Brain microvascular endothelial cell (primary cell): ENCODE measurements around the gene UBE2J2.

Source experiments
- DNase-seq: peaks from one replicate; pipeline ENCODE4 v3.0.0-alpha.2; 2020
- H3K27ac ChIP-seq: fragments of 250-450 bp; sonication (Bioruptor Pico); 2 replicates; pipeline ENCODE4 v1.5.1; 2020; ENCODE audit warnings: mild to moderate bottlenecking, moderate library complexity
- H3K27me3 ChIP-seq: fragments of 250-450 bp; sonication (Bioruptor Pico); replicated peaks from 2 replicates; pipeline ENCODE4 v1.5.1; 2020; ENCODE audit warnings: mild to moderate bottlenecking
- H3K36me3 ChIP-seq: fragments of 250-450 bp; sonication (Bioruptor Pico); replicated peaks from 2 replicates; pipeline ENCODE4 v1.5.1; 2020; ENCODE audit warnings: mild to moderate bottlenecking
- H3K4me3 ChIP-seq: 2 replicates; pipeline ENCODE4 v1.5.1; 2011; ENCODE audit warnings: low read depth, mild to moderate bottlenecking, control low read depth, low read length, moderate library complexity
- in situ Hi-C: cut with HindIII; loops from 2 replicates; pipeline ENCODE4 v1.10.0; 2017; ENCODE audit warnings: low sequenced_read_pairs, low pct_ligation_motif_present
- TF ChIP-seq, protein P1 (sequence below): IDR thresholded peaks from 2 replicates; pipeline ENCODE4 v1.5.1; 2011; ENCODE audit warnings: low read depth, mild to moderate bottlenecking, moderate library complexity, low read length, control low read depth, inconsistent platforms; ENCODE audit errors: missing control alignments

The UBE2J2 gene

DNA sequence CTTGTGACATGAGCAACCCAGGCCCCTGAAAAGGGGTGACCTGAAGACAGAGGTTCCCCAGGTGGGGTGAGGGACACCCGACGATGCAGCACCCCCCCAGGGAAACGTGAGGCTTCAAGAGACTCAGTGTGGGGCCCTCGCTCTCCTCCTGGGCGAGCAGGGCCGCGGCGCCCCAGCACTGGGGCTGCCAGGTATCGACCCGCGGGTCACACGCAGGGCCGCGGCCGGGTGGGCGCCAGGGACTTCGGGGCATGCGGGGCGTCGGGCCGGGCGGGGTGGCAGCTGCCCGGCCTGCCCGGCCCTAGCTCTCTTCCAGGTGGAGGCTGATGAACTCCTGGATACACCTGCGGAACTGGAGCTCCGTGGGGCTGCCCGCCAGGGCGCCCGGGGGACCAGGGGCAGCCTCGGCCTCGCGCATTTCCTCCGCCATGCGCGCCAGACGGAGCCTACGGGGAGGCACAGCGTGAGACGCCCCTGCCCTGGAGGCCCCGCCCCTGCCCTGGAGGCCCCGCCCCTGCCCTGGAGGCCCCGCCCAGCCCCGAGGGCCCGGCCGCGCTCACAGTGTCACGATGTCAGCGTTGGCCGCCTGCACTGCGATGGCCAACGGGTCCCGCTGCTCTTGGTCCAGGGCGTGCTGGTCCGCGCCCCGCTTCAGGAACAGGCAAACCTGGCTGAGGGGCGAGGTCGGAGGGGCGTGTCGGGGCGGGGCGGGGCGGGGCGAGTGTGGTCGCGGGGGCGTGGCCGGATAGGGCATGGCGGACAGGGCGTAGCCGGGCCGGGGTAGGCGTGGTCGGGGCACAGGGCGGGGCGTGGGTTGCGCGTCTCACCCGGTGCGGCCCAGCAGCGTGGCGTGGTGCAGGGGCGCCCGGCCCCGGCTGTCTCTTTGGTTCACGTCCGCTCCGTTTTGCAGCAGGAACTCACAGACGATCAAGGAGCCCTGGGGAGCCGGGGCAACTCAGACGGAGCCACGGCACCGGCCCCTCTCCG, 19.9 kb upstream of the UBE2J2 start:
- H3K36me3 ChIP-seq, result peaks cover 5% of the 10 kb centered on the region
- DNase-seq, result no peak
- H3K27me3 ChIP-seq, result no peaks in the 10 kb centered on the region
- in situ Hi-C loops, result no loop called here
- H3K4me3 ChIP-seq, result no peak overlapping the region
- H3K27ac ChIP-seq, result no peak overlapping the region
- TF ChIP-seq, protein P1, sequence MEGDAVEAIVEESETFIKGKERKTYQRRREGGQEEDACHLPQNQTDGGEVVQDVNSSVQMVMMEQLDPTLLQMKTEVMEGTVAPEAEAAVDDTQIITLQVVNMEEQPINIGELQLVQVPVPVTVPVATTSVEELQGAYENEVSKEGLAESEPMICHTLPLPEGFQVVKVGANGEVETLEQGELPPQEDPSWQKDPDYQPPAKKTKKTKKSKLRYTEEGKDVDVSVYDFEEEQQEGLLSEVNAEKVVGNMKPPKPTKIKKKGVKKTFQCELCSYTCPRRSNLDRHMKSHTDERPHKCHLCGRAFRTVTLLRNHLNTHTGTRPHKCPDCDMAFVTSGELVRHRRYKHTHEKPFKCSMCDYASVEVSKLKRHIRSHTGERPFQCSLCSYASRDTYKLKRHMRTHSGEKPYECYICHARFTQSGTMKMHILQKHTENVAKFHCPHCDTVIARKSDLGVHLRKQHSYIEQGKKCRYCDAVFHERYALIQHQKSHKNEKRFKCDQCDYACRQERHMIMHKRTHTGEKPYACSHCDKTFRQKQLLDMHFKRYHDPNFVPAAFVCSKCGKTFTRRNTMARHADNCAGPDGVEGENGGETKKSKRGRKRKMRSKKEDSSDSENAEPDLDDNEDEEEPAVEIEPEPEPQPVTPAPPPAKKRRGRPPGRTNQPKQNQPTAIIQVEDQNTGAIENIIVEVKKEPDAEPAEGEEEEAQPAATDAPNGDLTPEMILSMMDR, result no peak

GRCh38 chr1:1292851-1293250, 19.2 kb upstream of the UBE2J2 start:
- Histone ChIP-seq H3K4me3 (no peak overlapping the region), H3K27me3 (no peaks in the 10 kb centered on the region), H3K36me3 (peaks cover 5% of the 10 kb centered on the region), H3K27ac (no peak overlapping the region)
- in situ Hi-C loops, result no loop called here
- TF ChIP-seq, protein P1, result no peak
- no peak for DNase-seq

- no peak overlapping the region for H3K27ac ChIP-seq
- no peaks in the 10 kb centered on the region for H3K27me3 ChIP-seq
- TF ChIP-seq, protein P1, result no peak
- peaks cover 5% of the 10 kb centered on the region for H3K36me3 ChIP-seq
- DNase-seq, result no peak
- H3K4me3 ChIP-seq, result no peak overlapping the region
- in situ Hi-C loops, result no loop called here
These were observed 18.8 kb upstream of the UBE2J2 start for GRCh38 chr1:1292442-1292779.

- H3K27me3 ChIP-seq, result no peaks in the 10 kb centered on the region
- no peak overlapping the region for H3K27ac ChIP-seq
- no peak overlapping the region for H3K4me3 ChIP-seq
- in situ Hi-C loops, result no loop called here
- DNase-seq, result peak; percentile 51
- H3K36me3 ChIP-seq, result peaks cover 4% of the 10 kb centered on the region
- TF ChIP-seq, protein P1, result peak; percentile 76
These were observed 18.1 kb upstream of the UBE2J2 start for GRCh38 chr1:1291548-1292441.

GRCh38 chr1:1291023-1291528, 17.4 kb upstream of the UBE2J2 start:
- no peak for DNase-seq
- Histone ChIP-seq H3K27me3 (no peaks in the 10 kb centered on the region), H3K4me3 (no peak overlapping the region), H3K27ac (no peak overlapping the region), H3K36me3 (peaks cover 3% of the 10 kb centered on the region)
- in situ Hi-C loops, result no loop called here
- TF ChIP-seq, protein P1, result no peak
